8988T (cell line): ENCODE measurements around the gene HMG20A.
"Not testable (repeated sequence)": the region's sequence is repeated elsewhere in the genome, so short reads cannot be mapped to it uniquely, and the experiment has no call there.

Experiments
- DNase-seq: peaks from one replicate; pipeline ENCODE4 v3.0.0; 2011

Gene HMG20A

DNA sequence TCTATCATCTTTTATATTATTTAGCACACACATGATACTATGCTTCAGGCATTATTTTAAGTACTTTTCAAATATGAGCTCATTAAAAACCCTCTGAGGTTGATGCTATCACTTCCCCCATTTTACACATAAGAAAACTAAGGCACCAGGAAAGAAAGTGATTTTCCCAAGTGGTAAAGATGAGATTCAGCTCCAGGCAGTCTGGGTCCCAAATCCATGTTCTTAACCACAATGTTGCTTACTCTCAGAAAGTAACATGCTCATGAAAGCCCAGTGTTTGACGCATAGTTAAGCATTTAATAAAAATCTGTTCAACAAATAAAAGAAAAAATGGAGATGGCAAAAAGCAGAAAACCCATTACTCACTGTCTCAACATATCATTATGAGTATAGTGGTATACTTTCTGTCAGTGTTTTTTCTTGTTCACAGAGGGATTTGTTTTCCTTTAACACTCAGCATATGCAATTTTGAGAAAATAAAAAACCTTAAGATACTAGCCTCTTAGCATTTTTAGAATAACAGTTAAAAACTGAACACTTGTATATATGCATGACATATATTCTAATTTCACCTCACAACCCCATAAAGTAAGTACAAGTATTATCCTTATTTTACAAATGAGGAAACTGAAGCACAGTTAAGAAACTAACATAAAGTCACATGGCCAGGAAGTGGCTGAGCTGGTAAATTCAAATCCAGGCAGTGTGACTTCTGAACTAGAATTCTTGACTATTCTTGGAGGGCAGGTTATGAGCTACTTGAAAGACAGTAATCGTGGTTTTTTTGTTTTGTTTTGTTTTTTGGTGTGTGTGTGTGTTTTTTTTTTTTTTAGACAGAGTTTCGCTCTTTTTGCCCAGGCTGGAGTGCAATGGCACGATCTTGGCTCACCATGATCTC lies 11.2 kb upstream of the HMG20A start:
- DNase-seq: no peak

DNA sequence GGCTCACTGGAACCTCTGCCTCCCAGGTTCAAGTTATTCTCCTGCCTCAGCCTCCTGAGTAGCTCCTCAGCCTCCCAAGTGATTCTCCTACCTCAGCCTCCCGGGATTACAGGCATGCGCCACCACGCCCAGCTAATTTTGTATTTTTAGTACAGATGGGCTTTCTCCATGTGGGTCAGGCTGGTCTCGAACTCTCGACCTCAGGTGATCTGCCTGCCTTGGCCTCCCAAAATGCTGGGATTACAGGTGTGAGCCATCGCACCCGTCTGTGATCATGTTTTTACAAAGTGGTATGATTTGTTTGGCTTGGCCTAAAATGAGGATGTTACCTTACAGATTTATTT lies 10.6 kb upstream of the HMG20A start:
- DNase-seq: not testable (repeated sequence)

DNA sequence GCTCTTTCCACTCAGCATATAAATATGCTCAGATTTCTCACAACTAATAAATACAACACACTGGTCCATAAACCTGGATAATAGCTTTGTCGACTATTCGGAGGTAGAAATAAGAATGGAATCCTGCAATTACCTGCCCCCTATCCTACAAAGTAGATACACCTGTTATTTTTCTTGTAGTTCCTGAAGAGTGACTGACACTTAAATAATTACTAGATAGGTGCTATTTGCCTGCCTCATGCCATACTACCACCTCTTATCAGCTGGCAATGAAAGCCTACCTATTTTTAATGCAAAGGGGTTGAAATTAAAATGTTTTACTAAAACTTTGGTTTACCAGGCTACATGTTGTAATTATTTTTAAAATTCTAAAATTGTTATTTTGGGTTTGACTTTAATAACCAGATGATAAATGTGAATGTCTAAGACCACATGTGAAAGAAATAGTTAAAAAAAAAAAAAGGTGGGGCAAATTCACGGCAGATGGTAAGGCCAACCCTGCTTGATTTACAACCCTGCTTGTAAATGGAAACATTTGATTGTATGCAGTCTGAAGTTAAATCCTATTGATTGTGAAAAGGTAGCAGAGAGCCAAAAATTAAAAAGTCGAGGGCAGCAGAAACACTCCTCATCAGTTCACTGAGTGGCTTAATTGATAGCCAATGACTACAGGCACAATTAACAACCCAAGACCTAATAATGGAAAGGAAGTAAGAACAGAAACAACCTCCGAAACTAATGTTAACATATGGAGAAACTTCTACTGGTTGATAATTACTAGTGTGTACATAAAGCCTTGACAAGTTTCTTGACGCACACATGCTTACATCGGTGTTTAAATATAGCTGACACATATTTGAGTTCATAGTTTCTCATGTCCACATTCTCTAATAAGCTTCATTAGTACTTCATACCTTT lies 9.7 kb upstream of the HMG20A start:
- DNase-seq: no peak

DNA sequence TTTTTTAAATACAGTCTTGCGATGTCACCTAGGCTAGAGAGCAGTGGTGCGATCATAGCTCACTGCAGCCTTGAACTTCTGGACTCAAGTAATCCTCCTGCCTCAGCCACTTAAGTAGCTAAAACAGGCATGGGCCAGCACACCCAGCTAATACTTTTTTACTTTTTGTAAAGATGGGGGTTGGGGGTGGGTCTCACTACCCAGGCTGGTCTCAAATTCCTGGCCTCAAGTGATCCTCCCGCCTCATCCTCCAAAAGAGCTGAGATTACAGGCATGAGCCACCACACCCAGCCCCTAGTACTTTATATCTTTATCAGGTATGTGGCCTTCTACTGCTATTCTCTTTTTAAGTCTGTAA lies 9.1 kb upstream of the HMG20A start:
- DNase-seq: no peak

DNA sequence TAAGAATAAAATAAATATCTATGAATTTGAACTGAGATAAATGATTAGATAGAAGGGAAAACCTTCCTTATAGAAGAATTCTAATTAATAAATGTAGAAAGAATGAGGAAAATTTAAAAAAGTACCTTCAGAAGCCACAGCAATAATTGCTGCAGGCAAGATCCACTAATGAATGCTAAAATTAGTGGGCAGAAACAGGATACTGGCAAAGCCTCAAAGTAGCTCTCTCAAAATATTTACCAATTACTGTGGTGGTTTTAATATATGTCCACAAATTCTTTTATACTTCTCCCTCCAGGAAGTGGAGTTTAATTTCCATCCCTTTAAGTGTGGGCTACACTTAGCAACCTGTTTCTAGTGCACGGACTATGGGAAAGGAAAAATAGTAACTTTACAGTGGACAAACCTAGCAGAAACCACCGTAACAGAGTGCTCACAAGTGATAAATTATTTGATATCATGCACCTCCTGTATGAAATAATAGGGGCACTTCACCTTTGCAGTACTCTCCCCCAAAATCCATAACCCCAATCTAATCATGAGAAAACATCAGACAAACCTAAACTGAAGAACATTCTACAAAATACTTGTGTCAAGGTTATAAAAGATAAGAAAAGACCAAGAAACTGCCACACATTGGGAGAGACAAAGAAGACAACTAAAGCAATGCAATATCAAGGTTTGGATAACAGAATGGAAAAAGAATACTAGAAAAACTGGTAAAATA lies 7.6 kb upstream of the HMG20A start:
- DNase-seq: no peak

DNA sequence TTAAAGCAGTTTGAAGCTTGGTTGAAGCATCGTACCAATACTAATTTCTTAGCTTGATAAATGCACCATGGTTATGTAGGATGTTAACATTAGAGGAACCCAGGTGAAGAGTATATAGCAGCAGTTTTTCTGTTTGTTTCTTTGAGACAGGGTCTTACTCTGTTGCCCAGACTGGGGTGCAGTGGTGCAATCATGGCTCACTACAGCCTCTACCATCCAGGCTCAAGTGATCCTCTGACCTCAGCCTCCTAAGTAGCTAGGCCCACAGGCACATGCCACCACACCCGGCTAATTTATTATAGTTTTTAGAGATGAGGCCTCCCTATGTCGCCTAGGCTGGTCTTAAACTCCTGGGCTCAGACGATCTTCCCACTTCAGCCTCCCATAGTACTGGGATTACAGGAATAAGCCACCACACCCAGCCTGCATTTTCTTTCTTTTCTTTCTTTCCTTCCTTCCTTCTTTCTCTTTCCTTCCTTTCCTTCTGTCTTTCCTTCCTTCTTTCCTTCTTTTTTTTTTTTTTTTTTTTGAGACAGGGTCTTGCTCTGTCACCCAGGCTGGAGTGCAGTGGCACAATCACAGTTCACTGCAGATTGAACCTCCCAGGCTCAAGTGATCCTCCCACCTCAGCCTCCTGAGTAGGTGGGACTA lies 6.9 kb upstream of the HMG20A start:
- DNase-seq: no peak

DNA sequence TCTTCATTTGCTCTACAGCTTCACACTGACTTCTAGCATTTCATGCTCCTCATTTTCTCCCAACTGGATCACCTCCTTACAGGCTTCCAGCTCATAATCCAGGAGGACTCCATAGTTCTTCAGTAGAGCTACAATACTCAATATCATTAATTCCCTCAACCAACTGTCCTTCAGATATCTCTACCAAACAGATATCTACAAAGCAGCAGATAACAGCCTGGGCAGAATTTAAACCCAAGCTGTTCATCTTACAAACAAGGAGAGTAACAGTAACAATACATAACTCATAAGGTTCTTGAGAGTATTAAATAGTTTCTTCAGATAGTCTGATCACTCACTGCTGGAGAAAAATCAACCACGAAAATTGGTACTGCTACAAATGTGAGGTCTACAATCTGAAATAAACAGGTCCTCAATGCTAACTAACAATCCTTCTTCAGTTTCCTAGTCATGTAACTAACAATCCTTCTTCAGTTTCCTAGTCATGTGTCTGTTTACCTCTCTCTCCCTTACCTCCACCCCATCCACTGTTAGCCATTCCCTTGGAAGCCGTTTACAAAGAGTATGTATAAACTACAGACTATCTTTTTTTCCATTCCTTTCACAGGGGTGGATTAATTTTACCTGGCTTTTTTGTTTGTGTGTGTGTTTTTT lies 5.8 kb upstream of the HMG20A start:
- no peak for DNase-seq

DNA sequence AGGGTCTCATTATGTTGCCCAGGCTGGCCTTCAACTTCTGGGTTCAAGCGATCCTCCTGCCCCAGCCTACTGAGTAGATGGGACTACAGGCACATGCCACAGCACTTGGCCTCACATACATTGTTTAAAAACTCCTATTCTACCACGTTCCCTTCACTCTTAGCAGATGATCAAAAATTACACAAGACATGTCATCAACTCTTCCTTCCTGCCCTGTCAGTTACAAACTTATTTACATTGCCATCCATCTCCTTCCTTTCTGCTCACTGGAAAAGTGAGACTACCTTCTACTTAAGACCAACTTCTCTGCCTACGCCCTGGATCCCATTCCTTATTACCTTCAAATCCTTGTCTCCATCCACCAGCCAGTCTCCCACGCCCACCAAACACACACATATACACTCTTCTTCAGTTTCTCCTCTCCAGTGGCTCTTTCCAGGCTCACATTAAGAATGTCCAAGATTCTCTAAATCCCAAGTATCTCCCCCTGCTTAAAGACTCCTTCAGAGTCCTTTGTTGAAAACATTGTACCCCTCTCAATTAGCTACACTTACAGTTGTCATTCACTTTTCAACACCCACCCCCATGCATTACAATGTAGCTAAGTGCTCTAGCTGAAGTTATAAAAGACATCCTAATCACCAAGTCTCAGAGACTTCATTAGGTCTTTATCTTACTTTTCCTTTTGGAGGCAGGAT lies 5.1 kb upstream of the HMG20A start:
- DNase-seq: no peak

DNA sequence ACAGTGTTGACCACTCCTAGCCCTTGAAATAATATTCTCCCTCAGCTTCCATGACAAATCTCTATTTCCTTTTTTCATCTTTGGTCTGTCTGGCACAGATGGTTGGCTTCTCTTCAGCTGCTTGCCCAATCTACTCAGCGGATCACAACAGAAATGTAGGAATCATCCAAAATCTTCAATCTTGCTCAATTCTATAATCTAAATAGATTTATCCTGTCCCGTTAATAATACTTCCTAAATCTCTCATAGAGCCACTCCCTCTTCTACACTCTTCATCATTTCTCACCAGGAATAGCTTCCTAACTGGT lies 4.6 kb upstream of the HMG20A start:
- no peak for DNase-seq

DNA sequence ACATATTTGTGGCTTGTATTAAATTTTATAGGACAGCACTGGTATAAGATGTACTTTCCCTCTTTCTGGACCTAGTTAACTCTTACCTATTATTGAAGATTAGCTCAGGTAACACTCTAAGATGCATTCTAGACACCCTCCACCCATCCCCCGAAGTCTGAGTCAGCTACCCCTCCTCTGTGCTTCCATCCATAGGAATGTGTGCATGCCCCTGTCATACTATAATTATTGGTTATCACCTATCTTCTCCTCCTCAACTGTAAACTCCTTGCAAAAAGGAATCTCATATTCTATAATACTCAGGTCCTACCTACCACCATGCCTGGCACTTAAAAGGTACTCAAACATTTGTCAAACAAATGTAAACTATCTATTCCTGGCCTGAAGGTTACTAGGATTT lies 3.7 kb upstream of the HMG20A start:
- no peak for DNase-seq

DNA sequence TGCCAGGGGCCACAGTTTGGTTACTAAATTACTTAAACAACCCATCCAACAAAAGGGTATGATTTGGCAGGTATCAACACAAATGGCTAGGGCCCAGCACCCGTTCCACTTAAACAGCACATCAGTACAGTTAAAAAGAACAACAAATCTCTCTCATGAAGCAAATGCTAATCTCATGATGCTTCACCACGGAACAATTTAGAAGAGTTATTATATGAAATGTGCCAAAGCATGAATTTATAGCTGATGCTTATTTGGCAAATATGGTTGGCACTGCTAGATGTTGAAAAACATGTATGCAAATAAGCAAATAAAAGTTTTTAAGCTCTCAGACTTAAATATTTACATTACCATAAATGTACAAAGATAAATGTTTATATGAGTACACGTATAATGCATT lies 3.1 kb upstream of the HMG20A start:
- DNase-seq: no peak

DNA sequence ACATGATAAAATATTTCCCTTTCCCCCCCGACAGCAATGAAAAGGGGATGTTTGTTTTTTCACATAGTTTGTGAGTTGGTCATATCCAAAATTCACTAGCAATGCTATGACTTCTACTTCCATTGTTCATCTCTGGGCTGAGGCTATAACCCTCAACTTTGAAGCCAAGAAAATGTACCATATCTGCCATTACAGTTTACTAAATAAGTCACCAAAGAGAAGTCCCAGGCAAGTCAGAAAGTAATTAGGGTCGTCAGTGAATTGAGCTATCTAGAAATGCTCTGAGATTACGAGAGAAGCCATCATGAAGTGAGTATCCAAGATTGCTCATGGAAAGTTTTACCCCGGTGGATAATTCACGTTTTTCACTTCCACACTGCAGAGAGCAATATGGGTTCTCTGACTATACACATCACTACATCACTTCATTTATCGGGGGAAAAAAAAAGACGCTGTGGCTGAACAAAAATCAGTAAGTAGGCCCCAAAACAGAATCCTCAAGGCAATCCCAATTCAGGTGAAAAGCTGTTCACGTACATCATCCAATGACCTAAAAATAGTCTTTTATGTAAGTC lies 2.2 kb upstream of the HMG20A start:
- DNase-seq: no peak

DNA sequence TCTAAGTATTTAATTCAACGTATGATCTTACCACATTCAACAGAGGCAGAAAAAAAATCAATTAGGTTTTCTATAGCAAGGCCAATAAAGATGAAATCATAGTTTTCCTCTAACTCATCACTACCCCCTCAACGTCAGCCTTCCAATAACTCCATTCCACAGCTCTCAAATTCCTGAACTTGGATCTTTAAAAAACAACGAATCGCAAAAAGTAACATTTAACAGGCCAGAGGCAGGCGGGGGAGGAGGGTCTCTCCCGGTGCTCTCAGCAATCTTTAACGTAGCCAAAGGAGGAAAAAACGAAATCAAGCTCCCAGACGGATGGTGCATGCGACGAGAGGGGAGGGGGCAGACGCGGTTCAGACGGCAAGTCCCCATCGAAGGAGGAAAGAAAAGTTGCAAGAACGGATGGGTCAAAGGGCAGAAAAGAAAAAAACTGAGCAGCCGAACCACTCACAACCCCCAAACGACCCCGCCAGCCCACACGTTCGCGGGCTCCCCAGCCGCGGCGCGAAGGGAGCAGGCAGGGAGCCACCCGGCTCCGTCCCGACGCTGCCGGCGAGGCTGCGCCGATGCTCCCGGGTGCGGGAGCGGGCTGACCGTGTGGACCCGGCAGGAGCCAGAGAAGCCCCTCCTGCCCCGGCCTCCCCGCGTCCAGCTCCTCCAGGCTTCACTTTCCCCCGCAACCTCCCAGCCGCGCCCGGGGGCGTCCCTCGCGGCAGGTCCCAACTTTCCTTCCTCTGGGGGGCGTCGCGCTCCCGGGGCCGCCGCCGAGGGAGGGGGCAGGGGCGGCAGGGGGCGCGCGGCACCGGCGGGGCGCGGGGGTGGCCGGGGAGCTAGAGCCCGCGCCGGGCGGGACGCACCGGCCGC lies 1.5 kb upstream of the HMG20A start:
- peak; percentile 33 for DNase-seq

DNA sequence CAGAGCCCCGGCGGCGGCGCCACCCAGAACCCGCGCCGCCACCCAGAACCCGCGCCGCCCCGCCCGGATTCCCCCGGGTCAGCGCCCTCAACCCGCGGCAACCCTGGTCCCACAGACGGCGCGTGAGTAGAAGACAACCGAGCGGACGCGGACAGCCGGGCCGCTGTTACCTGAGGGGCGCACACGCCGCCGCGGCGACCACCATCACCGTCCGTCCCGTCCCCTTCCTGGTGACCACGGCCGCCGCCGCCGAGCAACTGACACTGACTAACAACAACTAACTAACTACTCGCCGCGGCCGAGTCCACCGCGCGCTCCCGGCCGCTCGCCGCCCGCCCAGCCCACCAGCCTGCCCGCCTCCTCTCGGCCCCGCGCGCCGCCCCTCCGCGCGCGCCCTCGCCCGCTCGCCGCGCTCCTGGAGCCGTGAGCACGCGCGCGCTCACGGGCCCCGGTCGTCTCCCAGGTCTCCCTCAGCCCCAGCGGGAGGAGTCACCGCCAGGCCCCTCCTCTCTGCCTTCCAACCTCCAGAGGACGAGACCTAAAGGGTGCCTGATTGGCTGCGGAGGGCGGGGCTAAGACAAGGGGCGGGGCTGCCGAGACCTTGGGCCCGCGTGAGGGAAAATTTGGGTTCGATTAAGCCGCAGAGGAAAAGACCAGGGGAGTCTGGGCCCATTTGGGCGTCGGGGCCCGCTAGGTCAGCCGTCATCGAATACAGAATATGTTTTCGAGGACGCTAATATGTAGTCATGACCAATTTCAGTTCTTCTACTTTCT lies 665 bp upstream of the HMG20A start, which contains the start of gene PEAK1:
PEAK1 (minus strand) TSS at position 269 of the 774 bp plus-strand sequence. CDS start 238,178 bp downstream, outside the sequence.
- DNase-seq: peak; percentile 59

DNA sequence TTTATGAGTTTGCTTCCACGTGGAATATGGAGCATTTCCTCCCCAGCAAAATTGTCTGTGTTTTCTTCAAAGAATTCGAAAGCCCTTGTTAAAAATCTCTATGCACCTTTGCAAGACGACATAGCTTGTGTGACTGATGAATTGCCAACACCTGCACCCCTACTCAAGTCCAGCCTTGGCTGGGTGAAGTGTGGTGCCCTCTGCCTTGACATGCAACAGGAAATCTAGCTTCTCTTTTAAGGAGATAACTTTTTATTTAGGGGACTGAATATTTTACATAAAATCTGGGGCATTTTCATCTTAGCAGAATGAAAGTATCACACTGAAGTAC lies 647 bp downstream of the HMG20A start:
- DNase-seq: no peak

DNA sequence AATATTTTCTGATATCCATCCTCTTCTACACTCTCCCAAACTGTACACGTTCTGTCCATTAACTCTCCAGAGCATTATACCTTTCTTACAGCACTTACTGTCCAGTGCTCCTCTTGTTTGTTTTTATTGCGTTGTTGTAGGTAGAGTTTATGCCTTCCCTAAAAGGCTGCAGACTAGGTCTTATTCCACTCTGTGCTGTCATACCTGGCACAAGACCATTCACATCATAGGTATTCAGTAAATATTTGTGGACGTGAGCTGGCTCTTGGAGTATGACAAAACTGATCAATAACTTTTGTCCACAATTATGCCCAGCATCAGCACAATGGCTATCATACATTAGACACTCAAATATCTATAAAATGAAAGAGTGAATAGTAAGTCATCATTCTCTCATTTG lies 4.4 kb downstream of the HMG20A start:
- no peak for DNase-seq

DNA sequence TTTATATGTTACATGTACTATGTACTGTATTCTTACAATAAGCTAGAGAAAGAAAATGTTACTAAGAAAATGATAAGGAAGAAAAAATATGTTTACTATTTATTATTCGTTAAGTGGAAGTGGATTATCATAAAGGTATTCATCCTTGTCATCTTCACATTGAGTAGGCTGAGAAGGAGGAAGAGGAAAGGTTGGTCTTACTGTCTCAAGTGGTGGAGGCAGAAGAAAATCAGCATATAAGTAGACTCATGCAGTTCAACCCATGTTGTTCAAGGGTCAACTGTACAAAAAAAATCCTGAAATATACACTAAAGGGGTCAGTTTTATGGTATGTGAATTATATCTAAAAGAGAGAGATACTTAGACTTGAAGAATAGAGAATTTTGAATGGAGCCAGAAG lies 5.7 kb downstream of the HMG20A start:
- DNase-seq: no peak

DNA sequence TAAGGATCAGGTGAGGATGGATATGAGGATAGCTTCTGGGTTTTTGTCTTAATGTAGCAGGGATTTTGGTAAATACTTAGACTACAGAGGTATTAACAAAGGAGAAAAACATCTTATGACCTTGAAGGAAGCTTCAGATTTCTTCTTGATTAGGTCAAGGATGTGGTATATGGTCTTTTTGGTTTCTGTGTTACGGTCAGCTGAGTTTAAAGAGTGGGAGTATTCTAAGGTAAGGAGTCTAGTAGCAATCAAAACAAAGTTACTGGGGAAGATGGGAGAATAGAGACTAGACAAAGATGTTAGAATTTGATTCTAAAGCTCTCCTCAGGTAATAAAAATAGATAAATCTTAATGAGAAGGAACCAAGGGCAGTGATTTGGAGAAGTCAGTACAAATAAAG lies 6.2 kb downstream of the HMG20A start:
- no peak for DNase-seq

DNA sequence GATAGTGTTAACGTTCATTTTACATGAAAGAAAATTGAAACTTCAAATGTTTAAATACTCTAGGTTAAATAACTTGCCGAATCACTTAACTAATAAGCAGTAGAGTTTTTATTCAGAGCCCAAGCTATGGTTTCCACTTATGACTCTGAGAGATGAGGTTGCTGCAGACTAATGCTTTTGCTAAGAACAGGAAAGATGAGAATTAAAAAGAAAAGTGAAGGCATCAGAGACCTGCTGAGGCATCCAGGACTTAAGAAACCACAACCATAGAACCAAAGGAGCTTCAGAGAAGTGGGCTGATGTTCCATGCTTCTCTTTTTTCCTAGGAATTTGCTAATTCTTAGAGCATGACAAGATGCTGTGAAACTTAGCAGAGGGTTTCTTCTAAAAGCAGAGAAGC lies 9.5 kb downstream of the HMG20A start:
- DNase-seq: no peak

DNA sequence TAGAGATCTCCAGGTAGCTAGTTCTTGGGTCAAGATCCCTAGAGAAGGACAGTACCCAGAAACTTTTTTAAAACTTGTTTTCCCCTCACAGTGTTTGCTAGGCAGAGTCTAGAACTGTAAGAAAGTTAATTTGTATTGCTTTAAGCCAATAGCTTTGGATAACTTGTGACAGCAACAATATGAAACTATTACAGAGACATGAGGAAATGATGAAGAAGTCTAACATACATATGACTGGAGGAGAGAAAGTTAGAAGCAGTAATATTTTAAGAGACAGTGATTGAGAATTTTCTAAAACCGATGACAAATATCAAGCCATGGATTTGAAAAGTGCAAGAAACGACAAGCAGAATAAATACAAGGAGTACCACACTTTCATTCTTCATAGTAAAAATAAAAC lies 10.0 kb downstream of the HMG20A start:
- no peak for DNase-seq
